NB4 (cell line): ENCODE data around the gene HDAC8.

ENCODE experiments used
- DNase-seq: peaks from one replicate; pipeline ENCODE4 v3.0.0; 2010; ENCODE audit warnings: low read depth
- H3K4me3 ChIP-seq: one replicate; pipeline ENCODE4 v1.5.1; 2011; ENCODE audit warnings: mild to moderate bottlenecking, low read depth, low read length, moderate library complexity
- MYC ChIP-seq: IDR thresholded peaks from 2 replicates; pipeline ENCODE4 v1.6.1; 2011; ENCODE audit warnings: low read depth, low read length
- POLR2A ChIP-seq: IDR thresholded peaks from 2 replicates; pipeline ENCODE4 v1.6.1; 2011; ENCODE audit warnings: mild to moderate bottlenecking; ENCODE audit not compliant: insufficient read length; ENCODE audit errors: extremely low read depth
- TF ChIP-seq, protein P1 (sequence below): IDR thresholded peaks from one replicate; pipeline ENCODE4 v1.5.1; 2012; ENCODE audit warnings: low read depth, low read length
- TF ChIP-seq, protein P2 (sequence below): IDR thresholded peaks from 2 replicates; pipeline ENCODE4 v1.6.1; 2011; ENCODE audit warnings: low read depth, low read length

HDAC8 gene

DNA sequence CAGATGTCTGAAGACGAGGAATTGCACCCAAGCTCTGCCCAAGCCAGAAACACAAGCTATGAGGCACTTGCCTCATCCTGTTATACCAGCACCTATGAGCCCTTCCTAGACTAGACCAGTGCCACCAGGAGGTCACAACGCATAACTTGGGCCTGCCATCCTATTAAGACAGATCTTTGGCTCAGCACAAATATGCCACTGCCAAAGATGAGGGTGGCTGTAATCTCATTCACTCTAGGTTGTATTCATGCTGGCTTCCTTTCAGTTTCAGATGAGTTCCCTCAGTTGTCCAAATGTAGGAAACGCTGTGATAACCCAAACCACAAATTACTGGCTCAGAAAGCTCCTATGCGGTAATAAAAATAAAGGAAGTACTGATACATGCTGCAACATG, 190.4 kb downstream of the HDAC8 start:
- peak; percentile 65 for DNase-seq
- H3K4me3 ChIP-seq = no peak overlapping the region
- TF ChIP-seq, protein P1, sequence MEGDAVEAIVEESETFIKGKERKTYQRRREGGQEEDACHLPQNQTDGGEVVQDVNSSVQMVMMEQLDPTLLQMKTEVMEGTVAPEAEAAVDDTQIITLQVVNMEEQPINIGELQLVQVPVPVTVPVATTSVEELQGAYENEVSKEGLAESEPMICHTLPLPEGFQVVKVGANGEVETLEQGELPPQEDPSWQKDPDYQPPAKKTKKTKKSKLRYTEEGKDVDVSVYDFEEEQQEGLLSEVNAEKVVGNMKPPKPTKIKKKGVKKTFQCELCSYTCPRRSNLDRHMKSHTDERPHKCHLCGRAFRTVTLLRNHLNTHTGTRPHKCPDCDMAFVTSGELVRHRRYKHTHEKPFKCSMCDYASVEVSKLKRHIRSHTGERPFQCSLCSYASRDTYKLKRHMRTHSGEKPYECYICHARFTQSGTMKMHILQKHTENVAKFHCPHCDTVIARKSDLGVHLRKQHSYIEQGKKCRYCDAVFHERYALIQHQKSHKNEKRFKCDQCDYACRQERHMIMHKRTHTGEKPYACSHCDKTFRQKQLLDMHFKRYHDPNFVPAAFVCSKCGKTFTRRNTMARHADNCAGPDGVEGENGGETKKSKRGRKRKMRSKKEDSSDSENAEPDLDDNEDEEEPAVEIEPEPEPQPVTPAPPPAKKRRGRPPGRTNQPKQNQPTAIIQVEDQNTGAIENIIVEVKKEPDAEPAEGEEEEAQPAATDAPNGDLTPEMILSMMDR = no peak
- TF ChIP-seq MYC (no peak), POLR2A (no peak)
- TF ChIP-seq, protein P2, sequence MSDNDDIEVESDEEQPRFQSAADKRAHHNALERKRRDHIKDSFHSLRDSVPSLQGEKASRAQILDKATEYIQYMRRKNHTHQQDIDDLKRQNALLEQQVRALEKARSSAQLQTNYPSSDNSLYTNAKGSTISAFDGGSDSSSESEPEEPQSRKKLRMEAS = no peak

DNA sequence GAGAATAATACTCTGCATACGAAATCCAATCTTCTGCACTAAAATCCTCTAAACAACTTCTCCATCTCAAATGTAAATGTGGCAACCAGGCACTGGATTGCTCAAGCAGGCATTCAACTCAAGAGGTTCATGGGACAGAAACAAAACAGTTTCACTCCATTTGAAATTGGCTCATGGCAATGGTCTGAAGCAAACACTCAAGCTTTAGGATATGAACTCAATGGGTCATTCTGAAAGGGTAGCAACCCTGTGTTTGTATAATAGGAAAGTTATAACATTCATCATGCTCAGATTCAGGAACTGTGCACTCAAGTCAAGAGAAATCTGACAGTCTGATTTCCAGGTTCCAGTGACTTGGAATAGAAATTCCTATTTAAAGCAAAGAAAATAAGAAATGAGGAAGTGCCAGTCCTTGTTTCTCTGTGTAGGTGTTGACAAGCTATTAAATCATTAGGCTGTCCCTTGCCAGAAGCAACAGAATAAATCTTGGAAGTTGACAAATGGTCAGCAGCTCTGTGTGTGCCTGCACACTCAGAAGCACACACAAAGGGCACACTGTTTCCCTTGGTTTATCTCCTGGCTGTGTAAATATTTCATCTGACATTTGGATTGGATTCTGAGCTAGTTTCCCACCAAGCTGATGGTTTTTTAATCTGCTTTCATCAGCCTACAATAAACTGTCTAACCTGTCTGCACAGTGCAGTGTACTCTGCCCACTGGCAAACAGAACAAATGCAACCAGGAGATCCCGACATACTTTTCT, 191.0 kb downstream of the HDAC8 start:
- TF ChIP-seq POLR2A = no peak
- no peak for TF ChIP-seq MYC
- DNase-seq = no peak
- no peak overlapping the region for H3K4me3 ChIP-seq

DNA sequence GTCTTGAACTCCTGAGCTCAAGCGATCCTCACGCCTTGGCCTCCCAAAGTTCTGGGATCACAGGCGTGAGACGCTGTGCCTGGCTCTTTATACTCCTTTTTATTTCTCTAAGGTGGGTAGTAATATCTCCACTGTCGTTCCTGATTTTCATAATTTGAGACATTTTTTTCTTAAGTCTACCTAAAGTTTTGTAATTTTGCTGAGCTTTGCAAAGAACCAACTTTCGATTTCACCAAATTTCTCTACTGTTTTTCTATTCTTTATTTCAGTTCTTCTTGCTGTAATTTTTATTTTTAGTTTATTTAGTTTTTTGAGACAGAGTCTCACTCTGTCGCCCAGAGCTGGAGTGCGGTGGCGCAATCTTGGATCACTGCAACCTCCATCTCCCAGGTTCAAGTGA, 196.5 kb downstream of the HDAC8 start:
- no peak overlapping the region for H3K4me3 ChIP-seq
- no peak for TF ChIP-seq POLR2A
- TF ChIP-seq MYC = no peak
- TF ChIP-seq, protein P1 = no peak
- TF ChIP-seq, protein P2 = no peak
- DNase-seq = no peak

DNA sequence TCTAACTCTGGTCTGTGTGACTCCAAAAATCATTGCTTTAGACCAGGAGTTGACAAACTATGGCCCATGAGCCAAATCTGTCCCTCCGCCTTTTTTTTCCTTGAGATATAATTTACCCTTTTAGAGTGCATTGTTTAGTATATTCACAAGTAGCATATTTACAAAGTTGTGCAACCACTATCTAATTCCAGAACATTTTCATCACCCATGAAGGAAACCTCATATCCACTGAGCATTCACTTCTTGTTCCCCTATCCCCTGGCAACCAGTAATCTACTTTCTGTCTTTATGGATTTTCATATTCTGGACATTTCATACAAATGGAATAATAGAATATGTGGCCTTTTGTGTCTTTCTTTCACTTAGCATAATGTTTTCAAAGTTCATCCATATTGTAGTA, 199.5 kb downstream of the HDAC8 start:
- no peak for DNase-seq
- TF ChIP-seq MYC = no peak
- TF ChIP-seq, protein P1 = no peak
- TF ChIP-seq, protein P2 = no peak
- no peak for TF ChIP-seq POLR2A
- H3K4me3 ChIP-seq = no peak overlapping the region

DNA sequence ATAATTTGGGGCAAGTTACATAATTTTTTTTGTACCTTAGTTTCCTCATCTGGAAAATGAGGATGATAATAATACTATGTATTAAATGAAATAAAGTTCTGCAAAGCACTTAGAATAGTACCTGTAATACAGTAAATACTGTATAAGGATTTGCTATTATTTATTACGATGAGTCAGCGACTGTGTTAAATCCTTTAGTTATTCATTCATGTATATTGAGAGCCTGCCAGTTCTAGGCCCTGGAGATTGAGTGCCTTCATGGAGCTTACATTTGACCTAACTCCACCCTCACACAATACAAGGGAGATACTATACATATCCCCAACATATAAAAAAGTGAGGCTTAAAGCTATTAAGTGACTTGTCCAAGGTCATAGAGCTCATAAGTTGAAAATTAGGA, 199.9 kb downstream of the HDAC8 start:
- DNase-seq = no peak

DNA sequence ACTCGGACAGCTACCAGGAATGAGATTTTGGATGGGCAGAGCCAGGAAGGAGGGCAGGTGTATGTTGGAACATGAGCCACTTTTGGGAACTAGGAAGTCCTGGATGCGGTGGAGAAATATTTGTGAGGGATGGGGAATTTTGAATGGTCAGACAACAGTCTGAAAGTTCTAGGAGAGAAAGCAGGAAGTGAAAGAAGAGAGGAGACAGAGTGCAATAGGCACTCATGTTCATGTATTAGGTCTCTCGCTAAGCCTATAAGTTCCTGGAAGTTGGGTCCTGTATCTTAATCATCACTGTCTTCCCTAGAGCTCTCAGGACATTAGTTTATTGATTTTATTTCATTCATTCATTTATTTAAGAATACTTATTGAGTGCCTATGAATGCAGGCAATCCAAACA, 201.2 kb downstream of the HDAC8 start:
- H3K4me3 ChIP-seq = no peak overlapping the region
- TF ChIP-seq MYC (no peak), POLR2A (no peak)
- TF ChIP-seq, protein P2 = no peak
- TF ChIP-seq, protein P1 = no peak
- DNase-seq = no peak

More for the DNA sequence above, 199.9 kb downstream of the HDAC8 start:
- no peak overlapping the region for H3K4me3 ChIP-seq
- no peak for TF ChIP-seq POLR2A
- TF ChIP-seq MYC = no peak
- TF ChIP-seq, protein P1 = no peak
- TF ChIP-seq, protein P2 = no peak
